ENCODE data around the gene NDUFB6. TPM values are rescaled to one million over a fixed set of nuclear protein-coding genes. Genes with fewer than 3 reads are reported as not detected.
A peak's percentile ranks its signal among the peaks of the same experiment; 100 is the strongest.

Gene NDUFB6
- total and polyA plus RNA-seq, 2 of the 4 experiments (the other 2 are of a cell fraction), result 24.2 to 51.0 TPM

DNA sequence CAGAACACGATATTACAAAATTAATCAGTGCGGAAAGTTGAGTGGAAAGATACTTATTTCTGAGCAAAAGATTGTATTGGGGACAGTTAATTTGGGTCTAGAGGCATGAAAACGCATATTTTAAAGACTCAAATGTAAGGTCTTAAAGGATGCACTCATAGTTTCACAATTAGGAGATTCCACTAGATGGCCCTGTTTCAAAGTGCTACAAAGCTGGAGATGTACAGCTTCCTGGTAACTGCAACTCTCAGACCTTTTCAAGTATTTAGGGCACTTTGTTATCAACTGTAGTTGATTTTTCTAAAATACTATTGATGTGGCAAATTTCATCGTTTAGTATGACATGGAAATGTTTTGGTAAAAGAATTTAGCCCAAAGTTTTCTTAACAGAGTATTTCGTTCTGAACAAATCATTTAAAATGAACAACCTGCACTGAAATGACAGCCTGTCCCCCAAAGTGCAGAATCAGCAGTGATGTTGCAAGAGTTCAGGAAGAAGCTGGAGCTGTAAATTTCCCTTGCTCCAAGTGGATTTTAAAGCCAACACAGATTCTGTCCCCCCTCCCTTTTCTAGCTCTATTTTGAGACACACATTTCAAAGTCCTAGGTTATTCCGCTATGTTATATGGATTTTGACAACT is 16.2 kb upstream of the NDUFB6 start:
- H2AK9ac ChIP-seq (replicated peaks; ENCODE audit: low read depth, low read length, poor library complexity), result no peak overlapping the region
- H4K20me1 ChIP-seq (ENCODE audit: insufficient read depth, low read length), result no peaks in the 10 kb centered on the region
- H2BK20ac ChIP-seq (ENCODE audit: low read depth, low read length), result no peak overlapping the region
- no peak overlapping the region for H4K91ac ChIP-seq (ENCODE audit: insufficient read depth, low read depth, low read length)
- no peak overlapping the region for H3K56ac ChIP-seq (ENCODE audit: extremely low read depth, insufficient read depth, low read length)
- no peak overlapping the region for H3K18ac ChIP-seq (ENCODE audit: low read depth, low read length)
- H2BK15ac ChIP-seq (ENCODE audit: low read depth, low read length), result no peak overlapping the region
- intact Hi-C loops (cut with micrococcal nuclease) (loop anchor here (1.0 kb wide), 1 partner anchor 379 kb away; no protein-coding TSS in a partner anchor), in situ Hi-C loops (cut with MboI; ENCODE audit: low sequenced_read_pairs) (no loop called here), dilution Hi-C loops (cut with HindIII; ENCODE audit: low sequenced_read_pairs, unreplicated experiment) (no loop called here)
- H3K4ac ChIP-seq (ENCODE audit: low read depth, low read length), result no peak overlapping the region
- H3K4me2 ChIP-seq (ENCODE audit: low read depth, low read length), result no peak overlapping the region
- H3K79me1 ChIP-seq (ENCODE audit: low read depth in 1 of 2, low read length in 2 of 2), result no peaks in the 10 kb centered on the region
- ATAC-seq (ENCODE audit: low read depth) (peak; percentile 87), DNase-seq (peak; percentile 57)
- BruUV-seq (replicated peaks), result no TSS peak
- no peak overlapping the region for H2AFZ ChIP-seq (replicated peaks; ENCODE audit: low read length, poor library complexity)
- H3K23ac ChIP-seq (ENCODE audit: low read depth, low read length), result no peak overlapping the region
- no peaks in the 10 kb centered on the region for H3K4me1 ChIP-seq (ENCODE audit: control insufficient read depth, insufficient read depth, low read length)
- H2BK120ac ChIP-seq (ENCODE audit: low read depth, low read length), result no peak overlapping the region
- H2BK5ac ChIP-seq (ENCODE audit: low read depth, low read length, poor library complexity, severe bottlenecking), result no peak overlapping the region
- peaks cover 3% of the 10 kb centered on the region; the same call in 1 of the 2 replicates for H3K27me3 ChIP-seq (ENCODE audit: control insufficient read depth, insufficient read depth, low read length)
- POLR2A ChIA-PET (ENCODE audit: unreplicated experiment), result interaction anchor here (0.6 kb wide), 1 partner anchor 387 kb away, joined by 3 read pairs; no protein-coding TSS in a partner anchor
- H3K36me3 ChIP-seq (ENCODE audit: control insufficient read depth, insufficient read depth, low read length), result no peaks in the 10 kb centered on the region
- no peaks in the 10 kb centered on the region for H3K9me1 ChIP-seq (ENCODE audit: insufficient read depth, low read length)
- H3K14ac ChIP-seq (replicated peaks; ENCODE audit: low read depth, low read length), result no peak overlapping the region
- no peak overlapping the region for H3K4me3 ChIP-seq (ENCODE audit: insufficient read depth, low read depth, low read length)
- H4K5ac ChIP-seq (ENCODE audit: low read depth, low read length), result no peak overlapping the region
- no peak overlapping the region for H2AK5ac ChIP-seq (ENCODE audit: low read depth, low read length)
- CTCF ChIA-PET, result interaction anchor here (0.6 to 3.3 kb wide), 8 partner anchors 9 to 877 kb away, joined by 3 to 15 read pairs (median 4); no protein-coding TSS in a partner anchor
- H3K27ac ChIP-seq (ENCODE audit: insufficient read depth, low read length), result no peak overlapping the region
- H4K8ac ChIP-seq (ENCODE audit: low read depth in 2 of 2, low read length in 2 of 2), result no peak overlapping the region
- no peak overlapping the region for H3K9ac ChIP-seq (ENCODE audit: low read depth, low read length)
- no peaks in the 10 kb centered on the region for H3K9me3 ChIP-seq (ENCODE audit: control insufficient read depth, insufficient read depth, low read length)
- 0% methylated on average over 1 of the region's 6 CpGs; no CpG with 5 or more reads in 1 of the 2 experiments for WGBS, 2 experiments (ENCODE audit: extremely low coverage in 2 of 2, insufficient read length in 1 of 2)
- TF ChIP-seq, protein P1, sequence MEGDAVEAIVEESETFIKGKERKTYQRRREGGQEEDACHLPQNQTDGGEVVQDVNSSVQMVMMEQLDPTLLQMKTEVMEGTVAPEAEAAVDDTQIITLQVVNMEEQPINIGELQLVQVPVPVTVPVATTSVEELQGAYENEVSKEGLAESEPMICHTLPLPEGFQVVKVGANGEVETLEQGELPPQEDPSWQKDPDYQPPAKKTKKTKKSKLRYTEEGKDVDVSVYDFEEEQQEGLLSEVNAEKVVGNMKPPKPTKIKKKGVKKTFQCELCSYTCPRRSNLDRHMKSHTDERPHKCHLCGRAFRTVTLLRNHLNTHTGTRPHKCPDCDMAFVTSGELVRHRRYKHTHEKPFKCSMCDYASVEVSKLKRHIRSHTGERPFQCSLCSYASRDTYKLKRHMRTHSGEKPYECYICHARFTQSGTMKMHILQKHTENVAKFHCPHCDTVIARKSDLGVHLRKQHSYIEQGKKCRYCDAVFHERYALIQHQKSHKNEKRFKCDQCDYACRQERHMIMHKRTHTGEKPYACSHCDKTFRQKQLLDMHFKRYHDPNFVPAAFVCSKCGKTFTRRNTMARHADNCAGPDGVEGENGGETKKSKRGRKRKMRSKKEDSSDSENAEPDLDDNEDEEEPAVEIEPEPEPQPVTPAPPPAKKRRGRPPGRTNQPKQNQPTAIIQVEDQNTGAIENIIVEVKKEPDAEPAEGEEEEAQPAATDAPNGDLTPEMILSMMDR (conservative IDR thresholded peaks at IDR 0.05; ENCODE audit: low read depth, low read length), result peak; percentile 55
- no peak for TF ChIP-seq RFX5 (IDR thresholded peaks at IDR 0.05; ENCODE audit: low read depth, low read length)
- TF ChIP-seq POLR2A (IDR thresholded peaks at IDR 0.05; ENCODE audit: low read depth, low read length), result no peak
- peak; percentile 52 for TF ChIP-seq RAD21 (IDR thresholded peaks at IDR 0.05; ENCODE audit: low read length)
- TF ChIP-seq CEBPB (IDR thresholded peaks at IDR 0.05; ENCODE audit: low read depth, low read length), result 0 out of 2 replicates have a peak, but pooled peaks have one; percentile 9
- no peak for TF ChIP-seq CHD1 (IDR thresholded peaks at IDR 0.05; ENCODE audit: low read depth, low read length)
- no peak for TF ChIP-seq FOS (IDR thresholded peaks at IDR 0.05; ENCODE audit: low read depth, low read length)
- no peak for TF ChIP-seq RCOR1 (IDR thresholded peaks at IDR 0.05; ENCODE audit: insufficient replicate concordance, low read length)
- TF ChIP-seq NFE2L2 (IDR thresholded peaks at IDR 0.05; ENCODE audit: low read depth, low read length), result no peak
- TF ChIP-seq SMC3 (IDR thresholded peaks at IDR 0.05; ENCODE audit: low read depth, low read length), result peak; percentile 55
- TF ChIP-seq, protein P2, sequence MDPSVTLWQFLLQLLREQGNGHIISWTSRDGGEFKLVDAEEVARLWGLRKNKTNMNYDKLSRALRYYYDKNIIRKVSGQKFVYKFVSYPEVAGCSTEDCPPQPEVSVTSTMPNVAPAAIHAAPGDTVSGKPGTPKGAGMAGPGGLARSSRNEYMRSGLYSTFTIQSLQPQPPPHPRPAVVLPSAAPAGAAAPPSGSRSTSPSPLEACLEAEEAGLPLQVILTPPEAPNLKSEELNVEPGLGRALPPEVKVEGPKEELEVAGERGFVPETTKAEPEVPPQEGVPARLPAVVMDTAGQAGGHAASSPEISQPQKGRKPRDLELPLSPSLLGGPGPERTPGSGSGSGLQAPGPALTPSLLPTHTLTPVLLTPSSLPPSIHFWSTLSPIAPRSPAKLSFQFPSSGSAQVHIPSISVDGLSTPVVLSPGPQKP (IDR thresholded peaks at IDR 0.05; ENCODE audit: borderline replicate concordance, low read depth, low read length), result no peak
- TF ChIP-seq MAZ (IDR thresholded peaks at IDR 0.05; ENCODE audit: borderline replicate concordance, low read depth, low read length), result no peak
- TF ChIP-seq, protein P3, sequence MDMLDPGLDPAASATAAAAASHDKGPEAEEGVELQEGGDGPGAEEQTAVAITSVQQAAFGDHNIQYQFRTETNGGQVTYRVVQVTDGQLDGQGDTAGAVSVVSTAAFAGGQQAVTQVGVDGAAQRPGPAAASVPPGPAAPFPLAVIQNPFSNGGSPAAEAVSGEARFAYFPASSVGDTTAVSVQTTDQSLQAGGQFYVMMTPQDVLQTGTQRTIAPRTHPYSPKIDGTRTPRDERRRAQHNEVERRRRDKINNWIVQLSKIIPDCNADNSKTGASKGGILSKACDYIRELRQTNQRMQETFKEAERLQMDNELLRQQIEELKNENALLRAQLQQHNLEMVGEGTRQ (IDR thresholded peaks at IDR 0.05; ENCODE audit: low read depth, low read length), result no peak
- TF ChIP-seq MAFK (IDR thresholded peaks at IDR 0.05; ENCODE audit: low read depth, low read length), result no peak
- TF ChIP-seq BHLHE40 (IDR thresholded peaks at IDR 0.05; ENCODE audit: low read depth, low read length), result no peak

Data from IMR-90 (cell line).